Prostate gland (tissue), 2 donors: ENCODE results near the gene PCDH1. TPM values are rescaled to one million over a fixed set of nuclear protein-coding genes. Genes with fewer than 3 reads are reported as not detected.
"Not testable (repeated sequence)": the region's sequence is repeated elsewhere in the genome, so short reads cannot be mapped to it uniquely, and the experiment has no call there.

Experiments
- DNase-seq: peaks from one replicate; pipeline ENCODE4 v3.0.0-alpha.2; 2019; ENCODE audit warnings: low spot score
- H3K27ac ChIP-seq, 2 donors: fragments of 200-600 bp; sonication (generic); 2 replicates each; pipeline ENCODE4 v1.5.1; 2017 to 2019
- H3K27me3 ChIP-seq: fragments of 200-600 bp; sonication (generic); replicated peaks from 2 replicates; pipeline ENCODE4 v1.5.1; 2019; ENCODE audit not compliant: insufficient read depth
- H3K36me3 ChIP-seq, 2 donors: fragments of 200-600 bp; sonication (generic); 1 replicate in 1 of 2; 2 replicates in 1 of 2; pipeline versions ENCODE4 v1.5.1 to v1.8.1; 2017 to 2019
- H3K4me1 ChIP-seq: fragments of 200-600 bp; sonication (generic); replicated peaks from 2 replicates; pipeline ENCODE4 v1.5.1; 2019
- H3K4me3 ChIP-seq, 2 donors: fragments of 200-600 bp; sonication (generic); 2 replicates each; pipeline ENCODE4 v1.5.1; 2017 to 2019
- H3K9me3 ChIP-seq: fragments of 200-600 bp; sonication (generic); 2 replicates; pipeline ENCODE4 v1.5.1; 2017
- POLR2A ChIP-seq: fragments of 450-650 bp; IDR thresholded peaks from one replicate; pipeline ENCODE4 v1.6.1; 2016; ENCODE audit warnings: antibody characterized with exemption, mild to moderate bottlenecking
- POLR2AphosphoS5 ChIP-seq: sonication (generic); formaldehyde crosslinking; IDR thresholded peaks from one replicate; pipeline ENCODE4 v1.6.1; 2017; ENCODE audit warnings: antibody characterized with exemption
- WGBS: methylation state at CpG from one replicate; pipeline ENCODE4 v1.1.5; 2018; 5-methylcytosine and 5-hydroxymethylcytosine counted together
- intact Hi-C: fragments of 100-400 bp; cut with DNase I; formaldehyde crosslinking; loops from one replicate; pipeline ENCODE4 v1.14.2; 2022
- total RNA-seq, 2 donors: library from RNA; depleted of rRNA; stranded (reverse); fragments of >200 nt; gene quantifications; one replicate each; pipeline ENCODE4 v1.1.0, GENCODE V29; 2016
- TF ChIP-seq, protein P1 (sequence below), 4 experiments: fragments of 200-600 bp in 2 of 4; fragments of 450-650 bp in 2 of 4; sonication (generic) in 2 of 4; IDR thresholded peaks; 1 replicate in 3 of 4; 2 replicates in 1 of 4; pipeline ENCODE4 v1.5.1; 2016 to 2019; ENCODE audit warnings: antibody characterized with exemption in 4 of 4, mild to moderate bottlenecking in 2 of 4, moderate library complexity in 2 of 4

Gene PCDH1
- total RNA-seq, 2 donors from 2014 or later = 49.2 to 81.1 TPM

DNA sequence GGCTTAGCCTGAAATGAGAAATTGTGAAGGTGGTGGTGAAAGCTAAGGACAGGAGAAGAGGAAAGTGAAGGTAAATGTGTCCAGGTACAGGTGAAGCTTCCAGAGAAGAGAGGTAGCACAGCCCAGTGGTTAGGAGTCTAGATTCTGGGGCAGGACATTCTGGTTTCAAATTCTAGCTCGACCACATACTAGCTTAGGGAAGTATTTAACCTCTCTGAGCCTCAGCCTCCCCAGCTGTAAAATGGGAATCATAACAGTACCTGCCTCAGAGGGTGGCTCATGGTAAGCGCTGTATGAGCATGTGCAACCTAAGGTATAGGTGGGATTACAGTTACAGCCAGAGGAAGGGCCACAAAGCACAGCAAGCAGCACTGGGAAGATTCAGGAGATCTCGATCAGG lies 55.2 kb downstream of the PCDH1 start:
- Histone ChIP-seq H3K9me3 (no peaks in the 10 kb centered on the region), H3K4me1 (peaks cover 4% of the 10 kb centered on the region), H3K36me3 (no peaks in the 10 kb centered on the region), H3K4me3 (no peak overlapping the region), H3K27ac (no peak overlapping the region), H3K27me3 (no peaks in the 10 kb centered on the region)
- intact Hi-C loops = no loop called here
- TF ChIP-seq POLR2A (no peak), POLR2AphosphoS5 (no peak)
- TF ChIP-seq, protein P1, sequence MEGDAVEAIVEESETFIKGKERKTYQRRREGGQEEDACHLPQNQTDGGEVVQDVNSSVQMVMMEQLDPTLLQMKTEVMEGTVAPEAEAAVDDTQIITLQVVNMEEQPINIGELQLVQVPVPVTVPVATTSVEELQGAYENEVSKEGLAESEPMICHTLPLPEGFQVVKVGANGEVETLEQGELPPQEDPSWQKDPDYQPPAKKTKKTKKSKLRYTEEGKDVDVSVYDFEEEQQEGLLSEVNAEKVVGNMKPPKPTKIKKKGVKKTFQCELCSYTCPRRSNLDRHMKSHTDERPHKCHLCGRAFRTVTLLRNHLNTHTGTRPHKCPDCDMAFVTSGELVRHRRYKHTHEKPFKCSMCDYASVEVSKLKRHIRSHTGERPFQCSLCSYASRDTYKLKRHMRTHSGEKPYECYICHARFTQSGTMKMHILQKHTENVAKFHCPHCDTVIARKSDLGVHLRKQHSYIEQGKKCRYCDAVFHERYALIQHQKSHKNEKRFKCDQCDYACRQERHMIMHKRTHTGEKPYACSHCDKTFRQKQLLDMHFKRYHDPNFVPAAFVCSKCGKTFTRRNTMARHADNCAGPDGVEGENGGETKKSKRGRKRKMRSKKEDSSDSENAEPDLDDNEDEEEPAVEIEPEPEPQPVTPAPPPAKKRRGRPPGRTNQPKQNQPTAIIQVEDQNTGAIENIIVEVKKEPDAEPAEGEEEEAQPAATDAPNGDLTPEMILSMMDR (IDR thresholded peaks at IDR 0.05) = no peak
- DNase-seq = no peak
- WGBS = 83% methylated on average over 3 of the region's 3 CpGs

DNA sequence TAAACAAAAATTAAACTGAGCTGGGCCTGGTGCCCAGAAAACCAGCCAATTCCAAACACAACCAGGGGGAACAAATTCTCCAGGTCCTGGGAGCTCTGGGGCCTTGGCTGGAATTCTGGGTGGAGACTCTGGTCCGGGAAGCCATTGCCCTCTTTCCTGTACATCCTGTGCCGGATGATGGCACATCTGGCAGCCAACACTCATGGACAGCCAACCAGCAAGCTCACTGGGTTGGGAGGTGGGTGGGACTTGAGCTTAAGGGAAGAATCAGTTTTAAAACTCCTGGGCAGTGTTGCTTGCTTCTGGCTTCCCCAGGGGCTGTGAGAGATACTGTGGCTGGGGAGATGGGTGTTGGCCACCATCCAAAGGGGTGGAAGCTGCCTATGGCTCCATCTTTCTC lies 56.1 kb downstream of the PCDH1 start:
- 3% methylated on average over 2 of the region's 2 CpGs for WGBS
- TF ChIP-seq POLR2A (no peak), POLR2AphosphoS5 (peak; percentile 59)
- no peaks in the 10 kb centered on the region for H3K36me3 ChIP-seq
- no peaks in the 10 kb centered on the region for H3K9me3 ChIP-seq
- DNase-seq = peak; percentile 51
- H3K27me3 ChIP-seq = no peaks in the 10 kb centered on the region
- no peak overlapping the region for H3K4me3 ChIP-seq
- intact Hi-C loops = no loop called here
- H3K27ac ChIP-seq = peak overlapping the region in 1 of 2 donors; percentile 47
- H3K4me1 ChIP-seq = peaks cover 4% of the 10 kb centered on the region

DNA sequence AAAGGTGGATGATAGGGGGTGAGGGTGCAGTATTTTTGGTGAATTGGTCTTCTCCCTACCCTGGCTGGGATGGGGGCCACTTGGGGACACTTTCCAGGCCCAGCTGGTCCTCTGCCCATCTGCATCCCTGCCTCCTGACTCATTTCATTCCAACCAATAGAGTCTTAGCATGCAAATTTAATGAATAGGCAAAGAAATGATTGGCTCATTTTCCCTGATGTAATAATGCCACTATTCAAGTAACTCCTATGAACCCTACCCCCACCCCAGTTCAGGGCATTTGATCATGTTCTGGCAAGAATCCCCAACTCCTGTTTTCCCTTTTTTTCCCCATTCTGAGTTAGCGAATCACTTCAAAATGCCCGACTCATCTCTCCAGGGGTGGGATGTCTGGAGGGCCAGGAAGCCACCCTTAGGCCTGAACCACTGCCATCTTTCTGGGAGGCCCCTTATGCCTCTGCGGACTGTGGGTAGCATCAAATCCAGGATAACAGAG lies 56.7 kb downstream of the PCDH1 start:
- Histone ChIP-seq H3K4me3 (no peak overlapping the region), H3K9me3 (no peaks in the 10 kb centered on the region), H3K27ac (peak overlapping the region in 1 of 2 donors; percentile 47), H3K36me3 (no peaks in the 10 kb centered on the region), H3K4me1 (peaks cover 4% of the 10 kb centered on the region), H3K27me3 (no peaks in the 10 kb centered on the region)
- 33% methylated on average over 3 of the region's 3 CpGs for WGBS
- intact Hi-C loops = no loop called here
- TF ChIP-seq, protein P1 (IDR thresholded peaks at IDR 0.05) = no peak
- DNase-seq = no peak

DNA sequence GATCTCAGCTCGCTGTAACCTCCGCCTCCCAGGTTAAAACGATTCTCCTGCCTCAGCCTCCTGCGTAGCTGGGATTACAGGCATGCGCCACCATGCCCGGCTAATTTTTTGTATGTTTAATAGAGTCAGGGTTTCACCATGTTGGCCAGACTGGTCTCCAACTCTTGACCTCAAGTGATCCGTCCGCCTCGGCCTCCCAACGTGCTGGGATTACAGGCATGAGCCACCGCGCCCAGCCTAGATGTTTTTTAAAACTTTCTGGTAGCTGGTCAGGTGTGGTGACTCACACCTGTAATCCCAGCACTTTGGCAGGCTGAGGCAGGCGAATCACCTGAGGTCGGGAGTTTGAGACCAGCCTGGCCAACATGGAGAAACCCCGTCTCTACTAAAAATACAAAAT lies 57.5 kb downstream of the PCDH1 start:
- H3K27ac ChIP-seq, H3K4me1 ChIP-seq, intact Hi-C loops, H3K36me3 ChIP-seq, H3K9me3 ChIP-seq, H3K27me3 ChIP-seq, DNase-seq, H3K4me3 ChIP-seq: not testable (repeated sequence)
- WGBS = 93% methylated on average over 15 of the region's 15 CpGs

DNA sequence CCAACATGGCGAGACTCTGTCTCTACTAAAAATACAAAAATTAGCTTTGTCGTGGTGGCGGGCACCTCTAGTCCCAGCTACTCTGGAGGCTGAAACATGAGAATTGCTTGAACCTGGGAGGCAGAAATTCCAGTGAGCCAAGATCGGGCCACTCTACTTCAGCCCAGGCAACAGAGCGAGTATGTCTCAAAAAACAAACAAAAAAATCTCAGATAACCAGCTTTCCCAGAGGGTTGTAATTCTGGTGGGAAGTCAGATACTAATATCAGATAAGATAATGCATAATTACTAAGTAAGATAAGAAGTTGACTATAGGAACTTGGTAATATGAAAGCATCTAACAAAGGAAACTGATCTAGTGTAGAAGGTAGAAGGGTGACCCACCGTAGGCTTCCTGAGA lies 60.6 kb downstream of the PCDH1 start:
- TF ChIP-seq, protein P1 (IDR thresholded peaks at IDR 0.05) = no peak
- TF ChIP-seq POLR2AphosphoS5 (no peak), POLR2A (no peak)
- Histone ChIP-seq H3K4me1 (peaks cover 4% of the 10 kb centered on the region), H3K36me3 (no peaks in the 10 kb centered on the region), H3K27me3 (no peaks in the 10 kb centered on the region), H3K4me3 (no peak overlapping the region), H3K27ac (no peak overlapping the region), H3K9me3 (no peaks in the 10 kb centered on the region)
- 70% methylated on average over 6 of the region's 6 CpGs for WGBS
- intact Hi-C loops = no loop called here
- DNase-seq = no peak

DNA sequence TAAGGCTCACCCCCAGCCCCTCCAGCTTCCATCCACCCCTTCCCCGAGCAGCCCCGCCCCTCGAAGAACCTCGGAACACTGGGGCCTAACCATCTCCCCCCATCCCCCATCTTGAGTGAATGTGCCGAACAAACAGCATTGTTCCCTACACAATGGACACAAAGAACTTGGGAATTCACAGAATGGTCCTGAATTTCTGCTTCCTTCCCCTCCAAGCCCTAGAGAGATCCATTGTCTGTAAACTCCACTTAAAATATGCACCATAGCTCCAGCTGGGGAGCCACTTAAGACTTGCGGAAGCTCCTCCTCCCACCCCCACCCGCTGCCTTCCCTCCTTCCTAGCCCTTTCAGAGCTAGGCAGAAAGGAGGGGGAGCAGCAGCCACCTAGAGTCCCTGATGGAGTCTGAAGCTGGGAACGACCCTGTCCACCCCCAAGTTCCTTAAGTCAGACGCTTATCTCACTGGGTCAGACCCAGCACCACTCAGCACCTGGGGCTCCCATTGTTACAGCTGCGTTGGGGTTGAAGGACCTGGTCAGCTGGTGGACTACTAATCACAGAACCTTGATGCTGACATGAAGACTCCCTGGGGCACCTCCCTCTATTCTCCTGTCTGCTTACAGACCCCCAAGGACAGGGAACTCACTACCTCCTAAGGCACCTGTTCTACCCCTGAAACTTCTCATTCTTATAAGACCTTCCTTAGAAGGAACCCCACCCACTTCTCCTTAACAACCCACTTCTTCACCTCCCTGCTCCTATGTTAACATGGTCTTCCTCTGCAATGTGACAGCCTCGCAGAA lies 61.4 kb downstream of the PCDH1 start:
- H3K4me3 ChIP-seq = no peak overlapping the region
- H3K36me3 ChIP-seq = no peaks in the 10 kb centered on the region
- H3K4me1 ChIP-seq = no peaks in the 10 kb centered on the region
- DNase-seq = no peak
- no peaks in the 10 kb centered on the region for H3K27me3 ChIP-seq
- no peak overlapping the region for H3K27ac ChIP-seq
- no peak for TF ChIP-seq POLR2AphosphoS5
- TF ChIP-seq, protein P1 (IDR thresholded peaks at IDR 0.05) = no peak
- TF ChIP-seq POLR2A = no peak
- 33% methylated on average over 11 of the region's 11 CpGs for WGBS
- no peaks in the 10 kb centered on the region for H3K9me3 ChIP-seq
- intact Hi-C loops = no loop called here
